PC-9 (cell line): ENCODE results near the gene TPI1. TPM values are rescaled to one million over a fixed set of nuclear protein-coding genes. Genes with fewer than 3 reads are reported as not detected.
"Not testable (repeated sequence)": the region's sequence is repeated elsewhere in the genome, so short reads cannot be mapped to it uniquely, and the experiment has no call there.

Source experiments
- BruUV-seq: library from RNA; stranded (reverse); fragments of 400-500 nt; replicated peaks from 2 replicates; lab custom pipeline; 2021; lab: Mats Ljungman, UMichigan
- CTCF ChIA-PET: fragments of 300-600 bp; sonication (Branson Sonifier 250); formaldehyde crosslinking; loops from one replicate; lab custom pipeline; 2022; ENCODE audit warnings: antibody characterized with exemption; lab: Charles Lee
- POLR2A ChIA-PET: fragments of 300-600 bp; sonication (Branson Sonifier 250); formaldehyde crosslinking; loops from one replicate; lab custom pipeline; 2022; ENCODE audit warnings: antibody characterized with exemption; ENCODE audit not compliant: unreplicated experiment; lab: Charles Lee
- DNase-seq, 2 experiments: peaks; one replicate each; pipeline versions ENCODE4 v3.0.0 to v3.0.0-alpha.2; 2015 to 2022; ENCODE audit warnings: mixed read lengths in 1 of 2
- H2AFZ ChIP-seq: fragments of 200-600 bp; sonication (generic); 2 replicates; pipeline ENCODE4 v1.8.1; 2017; ENCODE audit warnings: antibody characterized with exemption
- H3F3A ChIP-seq: fragments of 200-600 bp; sonication (generic); 2 replicates; pipeline ENCODE4 v1.8.1; 2017; ENCODE audit warnings: antibody characterized with exemption, mild to moderate bottlenecking, low read depth; ENCODE audit not compliant: insufficient read depth
- H3K27ac ChIP-seq: fragments of 200-600 bp; sonication (generic); 2 replicates; pipeline ENCODE4 v1.6.1; 2016; ENCODE audit warnings: mixed run types
- H3K27me3 ChIP-seq: fragments of 200-600 bp; sonication (generic); 2 replicates; pipeline ENCODE4 v1.6.1; 2016; ENCODE audit warnings: low read depth, mixed run types; ENCODE audit not compliant: insufficient read depth
- H3K36me3 ChIP-seq: fragments of 200-600 bp; sonication (generic); 2 replicates; pipeline ENCODE4 v1.6.1; 2016; ENCODE audit warnings: low read depth, mixed run types
- H3K4me1 ChIP-seq: fragments of 200-600 bp; sonication (generic); replicated peaks from 2 replicates; pipeline ENCODE4 v1.6.1; 2016; ENCODE audit warnings: mixed run types; ENCODE audit not compliant: insufficient read depth
- H3K4me2 ChIP-seq: fragments of 200-600 bp; sonication (generic); 2 replicates; pipeline ENCODE4 v1.6.1; 2017; ENCODE audit warnings: mixed run types
- H3K4me3 ChIP-seq: fragments of 200-600 bp; sonication (generic); 2 replicates; pipeline ENCODE4 v1.6.1; 2016; ENCODE audit warnings: mixed run types
- H3K79me2 ChIP-seq: fragments of 200-600 bp; sonication (generic); 2 replicates; pipeline ENCODE4 v1.6.1; 2017; ENCODE audit warnings: low read depth, mixed run types
- H3K9me2 ChIP-seq: fragments of 200-600 bp; sonication (generic); 2 replicates; pipeline ENCODE4 v1.8.1; 2017; ENCODE audit warnings: mild to moderate bottlenecking; ENCODE audit not compliant: insufficient read depth
- H3K9me3 ChIP-seq: fragments of 200-600 bp; sonication (generic); 2 replicates; pipeline ENCODE4 v1.8.1; 2016; ENCODE audit warnings: low read depth; ENCODE audit not compliant: insufficient read depth
- H4K20me1 ChIP-seq: fragments of 200-600 bp; sonication (generic); 2 replicates; pipeline ENCODE4 v1.8.1; 2017; ENCODE audit not compliant: insufficient read depth
- CTCF ChIP-seq: fragments of 200-600 bp; sonication (generic); conservative IDR thresholded peaks from 2 replicates; pipeline ENCODE4 v1.6.1; 2017; ENCODE audit warnings: mixed run types, antibody characterized with exemption, mild to moderate bottlenecking, moderate library complexity
- EZH2 ChIP-seq: fragments of 200-600 bp; sonication (generic); IDR thresholded peaks from 2 replicates; pipeline ENCODE4 v1.8.0; 2017; ENCODE audit warnings: antibody characterized with exemption, low read depth
- intact Hi-C: fragments of 100-400 bp; cut with micrococcal nuclease; formaldehyde crosslinking; loops from one replicate; pipeline ENCODE4 v1.10.0; 2022; ENCODE audit not compliant: unreplicated experiment
- total RNA-seq: library from RNA; stranded (reverse); gene quantifications from 2 replicates; pipeline ENCODE4 v1.2.3, GENCODE V29; 2021

TPI1 gene
- total RNA-seq, 1 experiment from 2014 or later = 1,199 TPM

- Histone ChIP-seq H3K4me2 (no peak overlapping the region), H3K4me3 (no peak overlapping the region), H3K4me1 (no peaks in the 10 kb centered on the region), H3K79me2 (no peaks in the 10 kb centered on the region), H3K27me3 (no peaks in the 10 kb centered on the region), H3K27ac (no peak overlapping the region), H3F3A (peaks cover 16% of the 10 kb centered on the region; the same call in 1 of the 2 replicates), H3K9me3 (no peaks in the 10 kb centered on the region), H4K20me1 (no peaks in the 10 kb centered on the region), H3K9me2 (no peaks in the 10 kb centered on the region), H3K36me3 (peaks cover 31% of the 10 kb centered on the region), H2AFZ (no peak overlapping the region)
- no TSS peak for BruUV-seq
- no peak for TF ChIP-seq EZH2
- TF ChIP-seq CTCF = no peak
- DNase-seq = no peak
- ChIA-PET POLR2A (no interaction called here), CTCF (interaction anchor here (0.6 kb wide), 1 partner anchor 33 kb away, joined by 9 read pairs; no protein-coding TSS in a partner anchor)
- intact Hi-C loops = no loop called here
Measured at GRCh38 chr12:6861391-6861790, 5.9 kb upstream of the TPI1 start.

- Histone ChIP-seq H3K27me3 (no peaks in the 10 kb centered on the region), H3K4me1 (peaks cover 5% of the 10 kb centered on the region; the same call in 1 of the 2 replicates), H3K79me2 (peaks cover 7% of the 10 kb centered on the region), H3K36me3 (peaks cover 20% of the 10 kb centered on the region; the same call in 1 of the 2 replicates), H3K4me3 (no peak overlapping the region), H3K27ac (no peak overlapping the region), H2AFZ (no peak overlapping the region), H3K9me3 (no peaks in the 10 kb centered on the region), H3K9me2 (no peaks in the 10 kb centered on the region), H4K20me1 (peaks cover 1% of the 10 kb centered on the region), H3K4me2 (no peak overlapping the region), H3F3A (peaks cover 25% of the 10 kb centered on the region; the same call in 1 of the 2 replicates)
- ChIA-PET CTCF (no interaction called here), POLR2A (no interaction called here)
- DNase-seq = no peak
- TF ChIP-seq EZH2 (no peak), CTCF (no peak)
- no TSS peak for BruUV-seq
- intact Hi-C loops = no loop called here
Measured at GRCh38 chr12:6863033-6863432, 4.3 kb upstream of the TPI1 start.

- no peak overlapping the region for H3K27ac ChIP-seq
- H3K4me1 ChIP-seq = peaks cover 8% of the 10 kb centered on the region
- no TSS peak for BruUV-seq
- peaks cover 32% of the 10 kb centered on the region; the same call in 1 of the 2 replicates for H3F3A ChIP-seq
- peaks cover 14% of the 10 kb centered on the region for H3K79me2 ChIP-seq
- ChIA-PET POLR2A (no interaction called here), CTCF (no interaction called here)
- intact Hi-C loops = no loop called here
- TF ChIP-seq CTCF (no peak), EZH2 (no peak)
- DNase-seq = no peak
- no peak overlapping the region for H3K4me3 ChIP-seq
- H2AFZ ChIP-seq = no peak overlapping the region
- H3K9me2 ChIP-seq = no peaks in the 10 kb centered on the region
- H3K27me3 ChIP-seq = no peaks in the 10 kb centered on the region
- peaks cover 12% of the 10 kb centered on the region; the same call in 1 of the 2 replicates for H3K36me3 ChIP-seq
- peaks cover 8% of the 10 kb centered on the region for H4K20me1 ChIP-seq
- H3K4me2 ChIP-seq = no peak overlapping the region
- no peaks in the 10 kb centered on the region for H3K9me3 ChIP-seq
Measured at GRCh38 chr12:6863586-6864321, 3.6 kb upstream of the TPI1 start.

- H3K79me2 ChIP-seq = peaks cover 28% of the 10 kb centered on the region
- peaks cover 20% of the 10 kb centered on the region for H3K36me3 ChIP-seq
- H3K4me1 ChIP-seq = peaks cover 14% of the 10 kb centered on the region
- H3K27me3 ChIP-seq, H3K9me2 ChIP-seq, CTCF ChIA-PET, H2AFZ ChIP-seq, intact Hi-C loops, H3K27ac ChIP-seq, H3K4me3 ChIP-seq, H3K4me2 ChIP-seq, DNase-seq, BruUV-seq, H3K9me3 ChIP-seq: not testable (repeated sequence)
- POLR2A ChIA-PET = interaction anchor here (0.6 kb wide), 2 partner anchors 81 to 230 kb away, joined by 3 to 4 read pairs; no protein-coding TSS in a partner anchor
- H4K20me1 ChIP-seq = peaks cover 24% of the 10 kb centered on the region
- H3F3A ChIP-seq = peaks cover 48% of the 10 kb centered on the region
Measured at GRCh38 chr12:6865307-6865706, 2.0 kb upstream of the TPI1 start.
